Measurements from ENCODE around the gene RB1. TPM values are rescaled to one million over a fixed set of nuclear protein-coding genes. Genes with fewer than 3 reads are reported as not detected.

Gene RB1
- polyA plus RNA-seq, 3 donors from 2014 or later: 14.4 to 30.2 (median 17.0) TPM

GRCh38 chr13:48393030-48393697, 89.6 kb downstream of the RB1 start:
- peaks cover 2 to 4% of the 10 kb centered on the region in 2 donors for H3K4me1 Mint-ChIP-seq
- H3K27ac Mint-ChIP-seq: peak overlapping the region in 1 of 6 donors; percentile 25
- H3K27me3 Mint-ChIP-seq (ENCODE audit: low read depth in 3 of 3): peaks cover 0 to 2% (median 2%) of the 10 kb centered on the region in 3 donors
- no peak for DNase-seq
- H3K4me3 Mint-ChIP-seq: no peak overlapping the region
- peaks cover 0 to 10% (median 5%) of the 10 kb centered on the region in 6 donors for H3K9me3 Mint-ChIP-seq
- peaks cover 14 to 57% (median 50%) of the 10 kb centered on the region in 3 donors for H3K36me3 Mint-ChIP-seq

GRCh38 chr13:48393698-48394085, 90.1 kb downstream of the RB1 start:
- H3K9me3 Mint-ChIP-seq: peaks cover 0 to 10% (median 5%) of the 10 kb centered on the region in 6 donors
- peaks cover 2 to 9% of the 10 kb centered on the region in 2 donors for H3K4me1 Mint-ChIP-seq
- no peak overlapping the region for H3K4me3 Mint-ChIP-seq
- DNase-seq: no peak
- peaks cover 14 to 57% (median 47%) of the 10 kb centered on the region in 3 donors for H3K36me3 Mint-ChIP-seq
- no peak overlapping the region for H3K27ac Mint-ChIP-seq
- H3K27me3 Mint-ChIP-seq (ENCODE audit: low read depth in 3 of 3): peaks cover 0 to 2% (median 2%) of the 10 kb centered on the region in 3 donors

GRCh38 chr13:48397744-48398143, 94.2 kb downstream of the RB1 start:
- no peak overlapping the region for H3K4me3 Mint-ChIP-seq
- DNase-seq: no peak

GRCh38 chr13:48398450-48399095, 95.0 kb downstream of the RB1 start:
- no peak for DNase-seq
- H3K4me1 Mint-ChIP-seq: peaks cover 27 to 42% of the 10 kb centered on the region in 2 donors
- peaks cover 0 to 3% (median 0%) of the 10 kb centered on the region in 6 donors for H3K9me3 Mint-ChIP-seq
- peaks cover 6 to 27% (median 23%) of the 10 kb centered on the region in 3 donors for H3K36me3 Mint-ChIP-seq
- H3K27ac Mint-ChIP-seq: peak overlapping the region in 4 of 6 donors; percentile 12 to 67 (median 30)
- H3K27me3 Mint-ChIP-seq (ENCODE audit: low read depth in 3 of 3): peaks cover 0 to 4% (median 2%) of the 10 kb centered on the region in 3 donors
- H3K4me3 Mint-ChIP-seq: no peak overlapping the region

More at GRCh38 chr13:48397744-48398143, 94.2 kb downstream of the RB1 start:
- Mint-ChIP-seq H3K27ac (peak overlapping the region in 2 of 6 donors; percentile 17 to 46), H3K36me3 (peaks cover 9 to 33% (median 31%) of the 10 kb centered on the region in 3 donors), H3K9me3 (peaks cover 0 to 3% (median 0%) of the 10 kb centered on the region in 6 donors), H3K27me3 (ENCODE audit: low read depth in 3 of 3) (peaks cover 0 to 4% (median 2%) of the 10 kb centered on the region in 3 donors), H3K4me1 (peaks cover 20 to 34% of the 10 kb centered on the region in 2 donors)

GRCh38 chr13:48400090-48400694, 96.6 kb downstream of the RB1 start:
- no peak overlapping the region for H3K4me3 Mint-ChIP-seq
- peaks cover 0 to 4% (median 2%) of the 10 kb centered on the region in 3 donors for H3K27me3 Mint-ChIP-seq (ENCODE audit: low read depth in 3 of 3)
- DNase-seq: no peak
- peaks cover 6 to 19% (median 16%) of the 10 kb centered on the region in 3 donors for H3K36me3 Mint-ChIP-seq
- H3K27ac Mint-ChIP-seq: peak overlapping the region; percentile 36 to 84 (median 79)
- H3K9me3 Mint-ChIP-seq: peaks cover 0 to 3% (median 0%) of the 10 kb centered on the region in 6 donors
- H3K4me1 Mint-ChIP-seq: peaks cover 39 to 59% of the 10 kb centered on the region in 2 donors

- peaks cover 0 to 13% (median 9%) of the 10 kb centered on the region in 3 donors for H3K36me3 Mint-ChIP-seq
- peak overlapping the region; percentile 27 to 81 (median 35) for H3K4me3 Mint-ChIP-seq
- no peak for DNase-seq
- peaks cover 0 to 4% (median 0%) of the 10 kb centered on the region in 3 donors for H3K27me3 Mint-ChIP-seq (ENCODE audit: low read depth in 3 of 3)
- peaks cover 44 to 65% of the 10 kb centered on the region in 2 donors for H3K4me1 Mint-ChIP-seq
- no peaks in the 10 kb centered on the region for H3K9me3 Mint-ChIP-seq
- H3K27ac Mint-ChIP-seq: peak overlapping the region; percentile 35 to 84 (median 54)
Measured at GRCh38 chr13:48400850-48401291, 97.3 kb downstream of the RB1 start.

- Mint-ChIP-seq H3K27me3 (ENCODE audit: low read depth in 3 of 3) (peaks cover 0 to 4% (median 0%) of the 10 kb centered on the region in 3 donors), H3K9me3 (no peaks in the 10 kb centered on the region), H3K4me3 (peak overlapping the region in 3 of 5 donors; percentile 18 to 51 (median 45)), H3K4me1 (peaks cover 44 to 71% of the 10 kb centered on the region in 2 donors), H3K27ac (peak overlapping the region; percentile 35 to 84 (median 77)), H3K36me3 (peaks cover 0 to 7% (median 3%) of the 10 kb centered on the region in 3 donors)
- DNase-seq: no peak
Measured at GRCh38 chr13:48401480-48401879, 97.9 kb downstream of the RB1 start.

GRCh38 chr13:48402325-48402932, 98.9 kb downstream of the RB1 start:
- Mint-ChIP-seq H3K9me3 (no peaks in the 10 kb centered on the region), H3K27ac (peak overlapping the region; percentile 76 to 88 (median 82)), H3K4me3 (peak overlapping the region; percentile 39 to 74 (median 42)), H3K4me1 (peaks cover 42 to 80% of the 10 kb centered on the region in 2 donors), H3K36me3 (no peaks in the 10 kb centered on the region), H3K27me3 (ENCODE audit: low read depth in 3 of 3) (peaks cover 0 to 2% (median 0%) of the 10 kb centered on the region in 3 donors)
- no peak for DNase-seq

GRCh38 chr13:48403151-48403631, 99.6 kb downstream of the RB1 start:
- H3K4me1 Mint-ChIP-seq: peaks cover 42 to 80% of the 10 kb centered on the region in 2 donors
- H3K27ac Mint-ChIP-seq: peak overlapping the region; percentile 84 to 92 (median 88)
- peak overlapping the region; percentile 71 to 81 (median 74) for H3K4me3 Mint-ChIP-seq
- no peaks in the 10 kb centered on the region for H3K9me3 Mint-ChIP-seq
- no peaks in the 10 kb centered on the region for H3K36me3 Mint-ChIP-seq
- DNase-seq: peak; percentile 58 to 72 (median 64)
- peaks cover 0 to 2% (median 0%) of the 10 kb centered on the region in 3 donors for H3K27me3 Mint-ChIP-seq (ENCODE audit: low read depth in 3 of 3)

GRCh38 chr13:48403913-48404312, 100.4 kb downstream of the RB1 start:
- no peak for DNase-seq
- peaks cover 0 to 4% (median 4%) of the 10 kb centered on the region in 3 donors for H3K36me3 Mint-ChIP-seq
- H3K4me1 Mint-ChIP-seq: peaks cover 49 to 82% of the 10 kb centered on the region in 2 donors
- peaks cover 0 to 2% (median 0%) of the 10 kb centered on the region in 3 donors for H3K27me3 Mint-ChIP-seq (ENCODE audit: low read depth in 3 of 3)
- H3K4me3 Mint-ChIP-seq: peak overlapping the region; percentile 22 to 77 (median 50)
- H3K9me3 Mint-ChIP-seq: no peaks in the 10 kb centered on the region
- H3K27ac Mint-ChIP-seq: peak overlapping the region; percentile 84 to 92 (median 88)

- Mint-ChIP-seq H3K4me3 (no peak overlapping the region), H3K4me1 (peaks cover 57 to 92% of the 10 kb centered on the region in 2 donors), H3K27me3 (ENCODE audit: low read depth in 3 of 3) (peaks cover 0 to 2% (median 2%) of the 10 kb centered on the region in 3 donors)
Measured at GRCh38 chr13:48404952-48405351, 101.4 kb downstream of the RB1 start.

GRCh38 chr13:48405875-48406274, 102.3 kb downstream of the RB1 start:
- DNase-seq: no peak
- Mint-ChIP-seq H3K27ac (peak overlapping the region in 5 of 6 donors; percentile 14 to 74 (median 19)), H3K4me1 (peaks cover 61 to 95% of the 10 kb centered on the region in 2 donors), H3K36me3 (peaks cover 0 to 10% (median 7%) of the 10 kb centered on the region in 3 donors), H3K9me3 (no peaks in the 10 kb centered on the region), H3K4me3 (no peak overlapping the region), H3K27me3 (ENCODE audit: low read depth in 3 of 3) (peaks cover 0 to 2% (median 2%) of the 10 kb centered on the region in 3 donors)

More at GRCh38 chr13:48404952-48405351, 101.4 kb downstream of the RB1 start:
- Mint-ChIP-seq H3K27ac (peak overlapping the region in 5 of 6 donors; percentile 51 to 92 (median 89)), H3K36me3 (peaks cover 0 to 8% (median 5%) of the 10 kb centered on the region in 3 donors), H3K9me3 (no peaks in the 10 kb centered on the region)
- DNase-seq: no peak

- Mint-ChIP-seq H3K36me3 (peaks cover 0 to 13% (median 10%) of the 10 kb centered on the region in 3 donors), H3K4me1 (peaks cover 51 to 94% of the 10 kb centered on the region in 2 donors), H3K27ac (peak overlapping the region; percentile 49 to 96 (median 82)), H3K27me3 (ENCODE audit: low read depth in 3 of 3) (peaks cover 0 to 2% (median 0%) of the 10 kb centered on the region in 3 donors), H3K9me3 (no peaks in the 10 kb centered on the region), H3K4me3 (peak overlapping the region; percentile 83 to 99 (median 93))
- DNase-seq: no peak
Measured at GRCh38 chr13:48410199-48410598, 106.6 kb downstream of the RB1 start.

All from immature natural killer cell (primary cell).